ENCODE measurements around the gene ZNF827. TPM values are rescaled to one million over a fixed set of nuclear protein-coding genes. Genes with fewer than 3 reads are reported as not detected.

ZNF827 gene
- total and polyA plus RNA-seq, 10 donors: 3.3 to 31.6 (median 16.1) TPM

DNA sequence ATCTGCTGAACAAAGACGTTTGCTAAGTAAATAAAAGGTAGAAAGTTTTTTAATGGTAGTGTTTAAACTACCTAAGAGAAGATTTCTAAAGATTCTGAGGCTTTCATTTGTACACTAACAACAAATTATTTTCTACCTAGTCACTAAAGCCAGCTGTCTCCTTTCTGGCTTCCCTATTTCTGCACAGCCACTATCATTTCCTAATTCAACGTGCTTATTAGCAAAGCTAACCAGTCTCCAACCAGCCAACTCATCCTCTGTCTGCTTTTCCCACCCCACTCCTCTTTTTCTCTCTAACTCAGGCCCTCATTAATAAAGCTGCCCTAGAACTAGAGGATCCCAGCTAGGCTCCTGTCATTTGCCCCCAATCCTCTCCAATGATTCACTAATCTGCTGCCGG lies 118.2 kb downstream of the ZNF827 start:
- Histone ChIP-seq H3K36me3 (peaks cover 0 to 49% (median 3%) of the 10 kb centered on the region in 6 donors), H3K4me3 (no peak overlapping the region), H3K27ac (no peak overlapping the region), H3K4me1 (peaks cover 0 to 4% (median 0%) of the 10 kb centered on the region in 6 donors), H3K27me3 (replicated peaks in 1 of 7) (no peaks in the 10 kb centered on the region), H3K9me3 (no peaks in the 10 kb centered on the region)
- no peak for TF ChIP-seq POLR2AphosphoS5 (IDR thresholded peaks at IDR 0.05)
- TF ChIP-seq, protein P1, sequence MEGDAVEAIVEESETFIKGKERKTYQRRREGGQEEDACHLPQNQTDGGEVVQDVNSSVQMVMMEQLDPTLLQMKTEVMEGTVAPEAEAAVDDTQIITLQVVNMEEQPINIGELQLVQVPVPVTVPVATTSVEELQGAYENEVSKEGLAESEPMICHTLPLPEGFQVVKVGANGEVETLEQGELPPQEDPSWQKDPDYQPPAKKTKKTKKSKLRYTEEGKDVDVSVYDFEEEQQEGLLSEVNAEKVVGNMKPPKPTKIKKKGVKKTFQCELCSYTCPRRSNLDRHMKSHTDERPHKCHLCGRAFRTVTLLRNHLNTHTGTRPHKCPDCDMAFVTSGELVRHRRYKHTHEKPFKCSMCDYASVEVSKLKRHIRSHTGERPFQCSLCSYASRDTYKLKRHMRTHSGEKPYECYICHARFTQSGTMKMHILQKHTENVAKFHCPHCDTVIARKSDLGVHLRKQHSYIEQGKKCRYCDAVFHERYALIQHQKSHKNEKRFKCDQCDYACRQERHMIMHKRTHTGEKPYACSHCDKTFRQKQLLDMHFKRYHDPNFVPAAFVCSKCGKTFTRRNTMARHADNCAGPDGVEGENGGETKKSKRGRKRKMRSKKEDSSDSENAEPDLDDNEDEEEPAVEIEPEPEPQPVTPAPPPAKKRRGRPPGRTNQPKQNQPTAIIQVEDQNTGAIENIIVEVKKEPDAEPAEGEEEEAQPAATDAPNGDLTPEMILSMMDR (IDR thresholded peaks at IDR 0.05 in 8 of 11, conservative IDR thresholded peaks at IDR 0.05 in 3 of 11): no peak
- no peak for TF ChIP-seq POLR2A (IDR thresholded peaks at IDR 0.05)
- intact Hi-C loops (cut with DNase I; ENCODE audit: low total_unique reads): no loop called here
- no peak for DNase-seq
- 63 to 75% (median 67%) methylated on average over 3 of the region's 3 CpGs for WGBS, 5 donors

DNA sequence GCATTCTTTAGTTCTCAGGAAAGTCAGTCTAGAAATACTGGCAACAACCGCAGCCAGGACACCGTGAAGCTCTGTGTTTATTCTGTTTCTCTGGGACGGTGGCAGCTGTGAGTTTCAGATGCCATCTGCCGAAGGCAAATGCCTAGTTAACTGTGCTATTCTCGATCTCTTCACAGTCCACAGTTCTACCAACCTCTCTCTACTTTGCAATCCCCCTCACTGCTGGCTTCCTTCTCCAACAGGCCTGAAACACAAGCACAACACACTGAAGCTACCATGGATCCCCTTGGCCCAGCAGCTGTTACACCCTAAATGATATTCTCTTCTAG lies 118.8 kb downstream of the ZNF827 start:
- Histone ChIP-seq H3K27me3 (replicated peaks in 1 of 7) (no peaks in the 10 kb centered on the region), H3K4me1 (peaks cover 0 to 4% (median 0%) of the 10 kb centered on the region in 6 donors), H3K9me3 (no peaks in the 10 kb centered on the region), H3K4me3 (no peak overlapping the region), H3K36me3 (peaks cover 0 to 48% (median under 1%) of the 10 kb centered on the region in 6 donors), H3K27ac (no peak overlapping the region)
- 61 to 82% (median 69%) methylated on average over 5 of the region's 5 CpGs for WGBS, 5 donors
- no peak for DNase-seq
- intact Hi-C loops (cut with DNase I; ENCODE audit: low total_unique reads): no loop called here
- TF ChIP-seq POLR2AphosphoS5 (IDR thresholded peaks at IDR 0.05) (no peak), POLR2A (IDR thresholded peaks at IDR 0.05) (no peak)
- TF ChIP-seq, protein P1 (IDR thresholded peaks at IDR 0.05 in 8 of 11, conservative IDR thresholded peaks at IDR 0.05 in 3 of 11): no peak

DNA sequence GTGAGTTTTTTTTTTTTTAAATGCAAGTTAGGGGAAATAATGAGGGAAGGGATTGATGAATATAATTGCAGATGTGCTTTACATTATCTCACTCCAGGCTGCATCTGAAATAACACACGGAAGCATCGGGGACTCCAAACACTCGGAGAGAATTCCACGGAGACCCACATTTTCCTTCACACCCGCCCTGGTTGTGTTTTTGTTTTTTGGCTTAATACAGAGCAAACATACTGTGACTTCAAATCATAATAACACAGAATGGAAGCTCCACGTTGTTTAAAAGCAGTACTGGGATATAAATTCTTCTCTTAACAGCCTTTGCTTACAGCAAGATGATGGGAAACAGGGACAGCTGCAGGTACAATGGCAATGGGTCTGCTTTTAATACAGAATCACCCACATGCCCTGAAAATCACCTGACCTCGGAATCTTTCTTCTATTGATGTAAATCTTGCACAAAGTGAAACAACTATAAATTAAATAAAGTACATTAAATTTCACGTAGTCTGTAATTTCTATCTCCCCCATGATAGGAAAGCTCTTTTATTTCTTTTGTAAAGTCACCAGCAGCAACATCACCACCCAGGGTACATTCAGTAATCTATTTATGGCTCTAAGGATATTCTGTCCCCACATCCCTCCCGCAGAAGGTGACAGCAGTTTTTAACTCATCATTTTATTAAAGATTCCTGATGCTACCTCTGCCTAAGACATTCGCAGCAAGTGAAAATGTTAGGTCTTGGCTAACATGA lies 119.3 kb downstream of the ZNF827 start:
- no peaks in the 10 kb centered on the region for H3K27me3 ChIP-seq (replicated peaks in 1 of 7)
- peaks cover 0 to 53% (median 0%) of the 10 kb centered on the region in 6 donors for H3K36me3 ChIP-seq
- TF ChIP-seq, protein P1 (IDR thresholded peaks at IDR 0.05 in 8 of 11, conservative IDR thresholded peaks at IDR 0.05 in 3 of 11): no peak
- TF ChIP-seq POLR2A (IDR thresholded peaks at IDR 0.05) (no peak), POLR2AphosphoS5 (IDR thresholded peaks at IDR 0.05) (no peak)
- H3K4me1 ChIP-seq: peaks cover 0 to 4% (median 0%) of the 10 kb centered on the region in 6 donors
- intact Hi-C loops (cut with DNase I; ENCODE audit: low total_unique reads): no loop called here
- DNase-seq: no peak
- no peak overlapping the region for H3K27ac ChIP-seq
- no peak overlapping the region for H3K4me3 ChIP-seq
- H3K9me3 ChIP-seq: no peaks in the 10 kb centered on the region
- WGBS, 5 donors: 90 to 96% (median 95%) methylated on average over 10 of the region's 10 CpGs

DNA sequence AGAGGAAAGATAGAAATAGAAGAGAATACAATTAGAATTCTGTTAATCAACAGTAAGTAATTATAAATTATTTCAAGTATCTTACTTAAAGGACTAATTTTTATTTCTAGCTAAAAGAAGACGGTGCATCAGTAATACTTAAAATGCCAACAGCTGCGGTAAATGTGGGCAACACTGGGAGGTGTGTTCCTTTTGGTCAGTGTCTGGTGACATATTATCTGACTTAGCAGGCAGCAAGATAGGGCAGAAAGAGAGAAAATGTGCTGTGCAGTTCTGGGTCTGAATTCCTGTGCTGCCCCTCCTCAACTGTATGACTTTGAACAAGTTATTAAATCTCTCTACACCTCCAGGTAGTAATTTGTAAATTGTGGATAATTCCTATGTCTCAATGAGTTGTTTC lies 120.6 kb downstream of the ZNF827 start:
- Histone ChIP-seq H3K27ac (no peak overlapping the region), H3K9me3 (no peaks in the 10 kb centered on the region), H3K4me1 (peaks cover 0 to 4% (median 0%) of the 10 kb centered on the region in 6 donors), H3K4me3 (no peak overlapping the region), H3K36me3 (peaks cover 0 to 64% (median 4%) of the 10 kb centered on the region in 6 donors), H3K27me3 (replicated peaks in 1 of 7) (no peaks in the 10 kb centered on the region)
- TF ChIP-seq, protein P1 (IDR thresholded peaks at IDR 0.05 in 8 of 11, conservative IDR thresholded peaks at IDR 0.05 in 3 of 11): no peak
- TF ChIP-seq POLR2AphosphoS5 (IDR thresholded peaks at IDR 0.05) (no peak), POLR2A (IDR thresholded peaks at IDR 0.05) (no peak)
- intact Hi-C loops (cut with DNase I; ENCODE audit: low total_unique reads): no loop called here
- DNase-seq: no peak
- WGBS, 5 donors: 96 to 98% (median 97%) methylated on average over 2 of the region's 2 CpGs

Measured in spleen (tissue), 11 donors.